Dedifferentiated amniotic fluid mesenchymal stem cell (primary cell): ENCODE results near the gene SYPL1.
"Not testable (repeated sequence)": the region's sequence is repeated elsewhere in the genome, so short reads cannot be mapped to it uniquely, and the experiment has no call there.

Source experiments
- DNase-seq: peaks from one replicate; pipeline ENCODE4 v3.0.0-alpha.2; 2016; ENCODE audit errors: extremely low spot score

SYPL1 gene

GRCh38 chr7:106112118-106112971, at the start of gene SYPL1:
Gene SYPL1, minus strand, starts transcription at chr7:106112312. Its CDS starts 104 bp downstream, at chr7:106112208.
- DNase-seq, result peak; percentile 72

GRCh38 chr7:106155027-106155426, 42.9 kb upstream of the SYPL1 start:
- no peak for DNase-seq

GRCh38 chr7:106153891-106154449, 41.9 kb upstream of the SYPL1 start:
- DNase-seq, result peak; percentile 86

GRCh38 chr7:106152313-106152665, 40.2 kb upstream of the SYPL1 start:
- no peak for DNase-seq

- no peak for DNase-seq
These were observed 39.6 kb upstream of the SYPL1 start for GRCh38 chr7:106151459-106152312.

GRCh38 chr7:106143711-106144337, 31.7 kb upstream of the SYPL1 start:
- DNase-seq, result no peak

- no peak for DNase-seq
These were observed 30.0 kb upstream of the SYPL1 start for GRCh38 chr7:106142136-106142535.

- no peak for DNase-seq
These were observed 28.5 kb upstream of the SYPL1 start for GRCh38 chr7:106140406-106141173.

GRCh38 chr7:106139265-106140251, 27.4 kb upstream of the SYPL1 start:
- no peak for DNase-seq

- no peak for DNase-seq
These were observed 26.7 kb upstream of the SYPL1 start for GRCh38 chr7:106138776-106139175.

- DNase-seq, result not testable (repeated sequence)
These were observed 26.1 kb upstream of the SYPL1 start for GRCh38 chr7:106138181-106138580.

GRCh38 chr7:106134241-106134640, 22.1 kb upstream of the SYPL1 start:
- no peak for DNase-seq

- no peak for DNase-seq
These were observed 17.2 kb upstream of the SYPL1 start for GRCh38 chr7:106129291-106129690.

GRCh38 chr7:106128836-106129235, 16.7 kb upstream of the SYPL1 start:
- DNase-seq, result no peak

GRCh38 chr7:106127984-106128780, 16.1 kb upstream of the SYPL1 start:
- DNase-seq, result no peak

GRCh38 chr7:106126170-106126938, 14.2 kb upstream of the SYPL1 start:
- no peak for DNase-seq

GRCh38 chr7:106125417-106125816, 13.3 kb upstream of the SYPL1 start:
- DNase-seq, result no peak

- no peak for DNase-seq
These were observed 12.1 kb upstream of the SYPL1 start for GRCh38 chr7:106124186-106124585.
